22Rv1 (cell line): ENCODE results near the gene FICD.

Experiments used
- CTCF ChIP-seq: fragments of 450-650 bp; IDR thresholded peaks from 2 replicates; pipeline ENCODE4 v1.5.1; 2017; ENCODE audit warnings: mild to moderate bottlenecking
- ZFX ChIP-seq: fragments of 450-650 bp; IDR thresholded peaks from 2 replicates; pipeline ENCODE4 v1.6.1; 2017; ENCODE audit warnings: antibody characterized with exemption, borderline replicate concordance

GRCh38 chr12:108479364-108480070 is 35.6 kb upstream of the FICD start:
- no peak for TF ChIP-seq CTCF
- no peak for TF ChIP-seq ZFX
